Pancreas (tissue), 10 donors: Measurements from ENCODE around the gene CCDC47. TPM values are rescaled to one million over a fixed set of nuclear protein-coding genes. Genes with fewer than 3 reads are reported as not detected.

ENCODE experiments used
- ATAC-seq, 4 donors: fragments of 200-7000 bp; cut with Tn5 transposase; one replicate each; pipeline versions ENCODE4 v1.8.0 to v1.9.1; 2020; ENCODE audit warnings: mild to moderate bottlenecking in 4 of 4, moderate library complexity in 4 of 4
- DNase-seq, 6 donors: peaks; one replicate each; pipeline ENCODE4 v3.0.0-alpha.2; 2020
- FAIRE-seq: peaks from 2 replicates; lab custom pipeline; 2012; peaks lifted over from hg19 to GRCh38; lab: Jason Lieb, UNC
- H3K27ac ChIP-seq, 4 donors: fragments of 200-600 bp; sonication (generic); 1 replicate in 3 of 4; 2 replicates in 1 of 4; pipeline versions ENCODE4 v1.5.0 to v1.8.0; 2020
- H3K27me3 ChIP-seq, 4 donors: fragments of 200-600 bp; one replicate each; pipeline ENCODE4 v1.8.0; 2021
- H3K36me3 ChIP-seq, 3 donors: fragments of 200-600 bp; sonication (generic) in 1 of 3; one replicate each; pipeline versions ENCODE4 v1.5.0 to v1.8.0; 2020 to 2021
- H3K4me1 ChIP-seq, 3 donors: fragments of 200-600 bp; one replicate each; pipeline ENCODE4 v1.8.0; 2021
- H3K4me3 ChIP-seq, 4 donors: fragments of 200-600 bp; sonication (generic) in 2 of 4; one replicate each; pipeline versions ENCODE4 v1.5.0 to v1.8.0; 2020 to 2021
- H3K9me3 ChIP-seq, 4 donors: fragments of 200-600 bp; one replicate each; pipeline ENCODE4 v1.8.0; 2021
- WGBS, 2 donors: extraction: QIAGEN DNeasy Blood & Tissue Kit; methylation state at CpG; one replicate each; pipeline ENCODE4 v1.1.7; 2013; 5-methylcytosine and 5-hydroxymethylcytosine counted together
- intact Hi-C, 3 donors: fragments of 100-400 bp; cut with DNase I; formaldehyde crosslinking; loops; one replicate each; pipeline versions ENCODE4 v1.11.1 to v1.14.2; 2022
- polyA plus RNA-seq, 2 donors: library from polyadenylated mRNA; stranded (reverse); fragments of 200-250 nt; gene quantifications; one replicate each; pipeline ENCODE4 v1.2.3, GENCODE V29; 2013
- total RNA-seq, 6 donors: library from RNA; stranded (reverse); fragmentation: NEBNext Ultra II Directional in 4 of 6; extraction: Animal tissue kit (Norgen Biotek cat#: 25700) in 4 of 6; gene quantifications; one replicate each; pipeline versions ENCODE4 v1.2.1 to v1.2.4, GENCODE V29; 2021 to 2023
- TF ChIP-seq, protein P1 (sequence below), 4 donors: fragments of 200-600 bp; sonication (generic) in 3 of 4; IDR thresholded peaks; one replicate each; pipeline versions ENCODE4 v1.5.0 to v1.8.0; 2021; ENCODE audit warnings: antibody characterized with exemption in 4 of 4
- donor health status: healthy with polysubstance abuse.
- donor health status: DM: no; HTN: no; CAD: no; lungs with moderate emphysema.
- donor health status: DM: no; HTN: no; CAD: no.
- donor health status: control.
- donor health status: control.
- donor health status: Bipolar disorder and iron deficiency.
- donor health status: DM: yes; HTN: yes; CAD: no.
- donor health status: DM: no; HTN: no; CAD: no.
- donor health status: DM: no; HTN: no; CAD: no.
- donor health status: DM: yes; HTN: yes; CAD: no.

CCDC47 gene
- total and polyA plus RNA-seq, 8 donors = 10.8 to 60.3 (median 46.9) TPM

DNA sequence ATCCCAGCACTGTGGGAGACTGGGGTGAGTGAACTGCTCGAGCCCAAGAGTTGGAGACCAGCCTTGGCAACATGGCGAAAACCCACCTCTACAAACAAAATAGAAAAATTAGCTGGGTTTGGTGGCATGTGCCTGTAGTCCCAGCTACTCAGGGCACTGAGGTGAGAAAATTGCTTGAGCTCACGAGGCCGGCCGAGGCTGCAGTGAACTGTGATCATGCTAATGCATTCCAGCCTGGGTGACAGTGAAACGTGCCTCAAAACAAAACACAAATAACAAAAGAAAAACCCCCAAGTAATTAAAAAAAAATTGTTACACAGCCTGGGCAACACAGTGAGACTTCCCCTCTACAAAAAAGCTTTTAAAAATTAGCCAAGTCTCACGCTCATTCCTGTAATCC is 5.0 kb downstream of the CCDC47 start:
- H3K4me3 ChIP-seq = no peak overlapping the region
- ATAC-seq (no peak), DNase-seq (no peak), FAIRE-seq (no peak)
- WGBS, 2 donors = 84 to 87% methylated on average over 7 of the region's 7 CpGs
- peaks cover 4 to 26% (median 12%) of the 10 kb centered on the region in 3 donors for H3K4me1 ChIP-seq
- intact Hi-C loops = no loop called here
- no peaks in the 10 kb centered on the region for H3K9me3 ChIP-seq
- H3K36me3 ChIP-seq = peaks cover 0 to 11% (median 4%) of the 10 kb centered on the region in 3 donors
- no peak overlapping the region for H3K27ac ChIP-seq
- TF ChIP-seq, protein P1, sequence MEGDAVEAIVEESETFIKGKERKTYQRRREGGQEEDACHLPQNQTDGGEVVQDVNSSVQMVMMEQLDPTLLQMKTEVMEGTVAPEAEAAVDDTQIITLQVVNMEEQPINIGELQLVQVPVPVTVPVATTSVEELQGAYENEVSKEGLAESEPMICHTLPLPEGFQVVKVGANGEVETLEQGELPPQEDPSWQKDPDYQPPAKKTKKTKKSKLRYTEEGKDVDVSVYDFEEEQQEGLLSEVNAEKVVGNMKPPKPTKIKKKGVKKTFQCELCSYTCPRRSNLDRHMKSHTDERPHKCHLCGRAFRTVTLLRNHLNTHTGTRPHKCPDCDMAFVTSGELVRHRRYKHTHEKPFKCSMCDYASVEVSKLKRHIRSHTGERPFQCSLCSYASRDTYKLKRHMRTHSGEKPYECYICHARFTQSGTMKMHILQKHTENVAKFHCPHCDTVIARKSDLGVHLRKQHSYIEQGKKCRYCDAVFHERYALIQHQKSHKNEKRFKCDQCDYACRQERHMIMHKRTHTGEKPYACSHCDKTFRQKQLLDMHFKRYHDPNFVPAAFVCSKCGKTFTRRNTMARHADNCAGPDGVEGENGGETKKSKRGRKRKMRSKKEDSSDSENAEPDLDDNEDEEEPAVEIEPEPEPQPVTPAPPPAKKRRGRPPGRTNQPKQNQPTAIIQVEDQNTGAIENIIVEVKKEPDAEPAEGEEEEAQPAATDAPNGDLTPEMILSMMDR (IDR thresholded peaks at IDR 0.05) = no peak
- H3K27me3 ChIP-seq = no peaks in the 10 kb centered on the region

DNA sequence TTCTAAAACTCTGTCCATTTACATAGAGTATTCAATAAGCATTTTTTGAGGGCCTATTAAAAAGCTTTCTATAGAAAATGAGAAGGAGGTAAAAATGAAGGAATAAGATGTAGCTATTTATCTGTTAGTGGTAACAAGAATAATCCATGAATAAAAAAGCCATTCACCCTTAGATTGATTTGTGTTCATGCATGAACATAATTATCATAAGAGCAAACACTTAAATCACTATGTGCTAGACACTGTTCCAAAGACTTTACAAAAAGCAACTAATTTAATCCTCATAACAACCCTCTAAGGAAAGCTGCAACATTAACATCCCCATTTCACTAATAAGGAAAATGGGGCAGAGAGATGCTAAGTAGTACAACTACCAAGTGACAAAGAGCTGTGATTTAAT is 6.6 kb downstream of the CCDC47 start:
- peaks cover 7 to 31% (median 11%) of the 10 kb centered on the region in 3 donors for H3K4me1 ChIP-seq
- TF ChIP-seq, protein P1 (IDR thresholded peaks at IDR 0.05) = no peak
- H3K4me3 ChIP-seq = no peak overlapping the region
- DNase-seq (no peak), FAIRE-seq (no peak), ATAC-seq (no peak)
- H3K36me3 ChIP-seq = peaks cover 0 to 15% (median 4%) of the 10 kb centered on the region in 3 donors
- H3K27ac ChIP-seq = no peak overlapping the region
- no peaks in the 10 kb centered on the region for H3K9me3 ChIP-seq
- intact Hi-C loops = no loop called here
- no peaks in the 10 kb centered on the region for H3K27me3 ChIP-seq

DNA sequence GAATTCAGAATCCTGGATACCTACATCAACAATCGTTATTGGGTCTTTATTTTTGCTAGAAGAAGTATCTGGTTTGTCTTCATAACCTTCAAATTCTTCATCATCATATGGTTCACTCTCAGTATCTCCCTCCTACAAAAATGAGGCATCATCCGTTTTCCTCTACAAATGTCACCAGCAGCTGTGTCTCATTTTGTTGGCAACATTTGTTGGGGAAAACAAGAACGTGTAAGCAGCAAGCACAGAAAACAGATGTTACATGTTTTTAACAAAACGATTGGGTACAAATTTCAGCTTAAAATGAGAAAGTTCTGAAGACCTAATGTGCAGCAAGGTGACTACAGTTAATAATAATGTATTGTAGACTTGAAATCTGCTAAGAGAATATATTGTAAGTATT is 8.7 kb downstream of the CCDC47 start:
- Histone ChIP-seq H3K27ac (no peak overlapping the region), H3K4me3 (no peak overlapping the region), H3K27me3 (no peaks in the 10 kb centered on the region), H3K36me3 (peaks cover 4 to 15% (median 14%) of the 10 kb centered on the region in 3 donors), H3K4me1 (peaks cover 4 to 33% (median 7%) of the 10 kb centered on the region in 3 donors), H3K9me3 (no peaks in the 10 kb centered on the region)
- DNase-seq (no peak), ATAC-seq (no peak), FAIRE-seq (no peak)
- intact Hi-C loops = no loop called here
- TF ChIP-seq, protein P1 (IDR thresholded peaks at IDR 0.05) = no peak
- 59 to 66% methylated on average over 4 of the region's 4 CpGs for WGBS, 2 donors

DNA sequence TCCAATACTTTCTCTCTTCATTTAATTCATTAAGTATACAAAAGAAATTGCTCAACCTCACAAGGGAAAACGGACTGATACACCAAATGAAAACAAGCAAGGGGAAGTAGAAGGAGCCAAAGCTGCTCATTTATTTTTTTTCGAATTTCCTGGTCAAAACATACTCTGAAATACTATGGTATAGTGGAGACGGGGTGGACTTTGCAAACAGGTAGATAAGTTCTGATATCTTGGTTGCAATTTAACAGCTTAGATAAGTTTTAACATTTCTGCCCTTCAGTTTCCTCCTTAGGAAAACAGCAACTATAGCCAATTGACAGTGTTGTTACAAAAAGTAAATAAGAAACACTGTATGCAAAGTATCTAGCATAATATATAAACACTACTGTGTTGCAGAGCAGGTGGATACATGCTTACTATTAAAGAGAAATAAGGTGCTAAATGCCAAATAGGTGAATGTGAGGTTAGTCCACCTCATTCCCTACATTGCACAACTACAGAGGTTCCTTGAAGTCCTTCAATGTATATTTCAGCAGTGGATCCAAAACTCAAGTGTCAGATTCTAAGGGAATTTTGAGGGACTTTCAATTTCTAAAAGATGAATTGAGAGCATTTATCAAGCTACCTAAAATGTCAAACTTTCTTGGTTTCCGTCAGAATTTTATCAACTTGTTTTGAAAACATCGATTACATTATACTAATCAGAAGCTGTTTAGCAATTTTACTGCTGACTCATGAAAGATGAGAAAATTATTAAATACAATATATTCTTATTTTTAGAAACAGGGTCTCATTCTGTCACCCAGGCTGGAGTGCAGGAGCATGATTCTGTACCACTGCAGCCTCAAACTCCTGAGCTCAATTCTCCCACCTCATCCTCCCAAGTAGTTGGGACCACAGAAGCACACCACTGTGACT is 11.0 kb downstream of the CCDC47 start:
- Histone ChIP-seq H3K27me3 (no peaks in the 10 kb centered on the region), H3K27ac (peak overlapping the region in 2 of 4 donors; percentile 42 to 72), H3K36me3 (peaks cover 4 to 15% (median 14%) of the 10 kb centered on the region in 3 donors), H3K4me3 (no peak overlapping the region), H3K9me3 (no peaks in the 10 kb centered on the region), H3K4me1 (peaks cover 4 to 34% (median 7%) of the 10 kb centered on the region in 3 donors)
- intact Hi-C loops = no loop called here
- 23 to 24% methylated on average over 5 of the region's 5 CpGs for WGBS, 2 donors
- TF ChIP-seq, protein P1 (IDR thresholded peaks at IDR 0.05) = no peak
- FAIRE-seq = no peak
- peak in 3 of 4 donors; percentile 57 to 76 (median 75) for ATAC-seq
- no peak for DNase-seq
